Fibroblast of lung (primary cell): Measurements from ENCODE around the gene GTPBP1. TPM values are rescaled to one million over a fixed set of nuclear protein-coding genes. Genes with fewer than 3 reads are reported as not detected.

Experiments
- DNase-seq, 2 donors: peaks; one replicate each; pipeline versions ENCODE4 v3.0.0 to v3.0.0-alpha.2; 2010; ENCODE audit warnings: low read depth in 2 of 2
- H2AFZ ChIP-seq: 2 replicates; pipeline ENCODE4 v1.5.1; 2012; ENCODE audit warnings: low read length, control low read depth, inconsistent platforms
- H3K27ac ChIP-seq: 2 replicates; pipeline ENCODE4 v1.5.1; 2011; ENCODE audit warnings: low read length, control low read depth; ENCODE audit not compliant: insufficient read depth
- H3K27me3 ChIP-seq: 2 replicates; pipeline ENCODE4 v1.5.1; 2011; ENCODE audit warnings: mild to moderate bottlenecking, low read length; ENCODE audit not compliant: control insufficient read depth, insufficient read depth
- H3K36me3 ChIP-seq: 2 replicates; pipeline ENCODE4 v1.5.1; 2011; ENCODE audit warnings: low read length; ENCODE audit not compliant: control insufficient read depth, insufficient read depth
- H3K4me1 ChIP-seq: 2 replicates; pipeline ENCODE4 v1.5.1; 2011; ENCODE audit warnings: low read length; ENCODE audit not compliant: control insufficient read depth, insufficient read depth; ENCODE audit errors: extremely low read depth
- H3K4me2 ChIP-seq: 2 replicates; pipeline ENCODE4 v1.5.1; 2011; ENCODE audit warnings: low read length, control low read depth; ENCODE audit not compliant: insufficient read depth; ENCODE audit errors: extremely low read depth
- H3K4me3 ChIP-seq, 4 experiments: fragments of 200-600 bp in 1 of 4; sonication (generic) in 1 of 4; replicated peaks in 1 of 4; 2 replicates each; pipeline ENCODE4 v1.5.1; 2011 to 2016; ENCODE audit warnings: low read length in 4 of 4, low read depth in 3 of 4, mild to moderate bottlenecking in 3 of 4, control low read depth in 2 of 4, inconsistent platforms in 1 of 4, mixed read lengths in 1 of 4; ENCODE audit not compliant: insufficient read depth in 1 of 4; ENCODE audit errors: control extremely low read depth in 1 of 4
- H3K79me2 ChIP-seq: 2 replicates; pipeline ENCODE4 v1.5.1; 2012; ENCODE audit warnings: mild to moderate bottlenecking, low read length, inconsistent platforms; ENCODE audit not compliant: control insufficient read depth, insufficient read depth
- H3K9ac ChIP-seq: 2 replicates; pipeline ENCODE4 v1.5.1; 2011; ENCODE audit warnings: mild to moderate bottlenecking, low read length, control low read depth; ENCODE audit not compliant: insufficient read depth
- H3K9me3 ChIP-seq: 2 replicates; pipeline ENCODE4 v1.5.1; 2012; ENCODE audit warnings: low read depth, low read length; ENCODE audit not compliant: control insufficient read depth, insufficient read depth
- H4K20me1 ChIP-seq: 2 replicates; pipeline ENCODE4 v1.5.1; 2011; ENCODE audit warnings: low read length; ENCODE audit not compliant: control insufficient read depth, insufficient read depth; ENCODE audit errors: extremely low read depth
- CTCF ChIP-seq, 2 donors: IDR thresholded peaks in 1 of 2; conservative IDR thresholded peaks in 1 of 2; 1 replicate in 1 of 2; 2 replicates in 1 of 2; pipeline ENCODE4 v1.5.1; 2011 to 2012; ENCODE audit warnings: low read length in 2 of 2, control low read depth in 1 of 2, inconsistent platforms in 1 of 2, low read depth in 1 of 2, mild to moderate bottlenecking in 1 of 2
- EZH2 ChIP-seq: IDR thresholded peaks from 2 replicates; pipeline ENCODE4 v1.5.1; 2012; ENCODE audit warnings: low read length, control low read depth, mild to moderate bottlenecking; ENCODE audit errors: missing control alignments
- polyA plus RNA-seq, 2 donors: library from polyadenylated mRNA; depleted of rRNA in 1 of 2; stranded (reverse) in 1 of 2; unstranded in 1 of 2; fragments of >200 nt; gene quantifications; 2 replicates each; pipeline ENCODE4 v1.2.1, GENCODE V29; 2011 to 2012; ENCODE audit warnings: missing spikeins in 1 of 2
- total RNA-seq: library from RNA; depleted of rRNA; stranded (reverse); fragments of >200 nt; gene quantifications from 2 replicates; pipeline ENCODE4 v1.2.1, GENCODE V29; 2014

GTPBP1 gene
- total and polyA plus RNA-seq, 2 donors (not counting 1 experiment from before 2014, with no cell fraction given): 20.6 to 23.1 TPM

GRCh38 chr22:38774496-38775166, 68.9 kb downstream of the GTPBP1 start:
- Histone ChIP-seq H3K4me2 (no peak overlapping the region), H3K27ac (no peak overlapping the region), H3K4me3 (no peak overlapping the region), H3K27me3 (no peaks in the 10 kb centered on the region), H3K9me3 (no peaks in the 10 kb centered on the region), H3K36me3 (no peaks in the 10 kb centered on the region), H4K20me1 (no peaks in the 10 kb centered on the region), H3K79me2 (no peaks in the 10 kb centered on the region), H2AFZ (no peak overlapping the region), H3K9ac (no peak overlapping the region), H3K4me1 (no peaks in the 10 kb centered on the region)
- TF ChIP-seq CTCF (conservative IDR thresholded peaks at IDR 0.05 in 1 of 2, IDR thresholded peaks at IDR 0.05 in 1 of 2; ENCODE audit: low read depth in 1 of 2, low read length in 2 of 2) (no peak), EZH2 (no peak)
- no peak for DNase-seq

- Histone ChIP-seq H3K79me2 (no peaks in the 10 kb centered on the region), H3K9me3 (no peaks in the 10 kb centered on the region), H4K20me1 (no peaks in the 10 kb centered on the region), H3K27ac (no peak overlapping the region), H3K4me2 (no peak overlapping the region), H3K27me3 (no peaks in the 10 kb centered on the region), H3K9ac (no peak overlapping the region), H3K36me3 (peaks cover 2% of the 10 kb centered on the region), H3K4me1 (no peaks in the 10 kb centered on the region), H2AFZ (no peak overlapping the region), H3K4me3 (no peak overlapping the region)
- TF ChIP-seq CTCF (conservative IDR thresholded peaks at IDR 0.05 in 1 of 2, IDR thresholded peaks at IDR 0.05 in 1 of 2; ENCODE audit: low read depth in 1 of 2, low read length in 2 of 2) (no peak), EZH2 (no peak)
- DNase-seq: no peak
Observed at GRCh38 chr22:38775656-38776055, 69.9 kb downstream of the GTPBP1 start.

GRCh38 chr22:38776086-38776485, 70.3 kb downstream of the GTPBP1 start:
- Histone ChIP-seq H3K4me3 (no peak overlapping the region), H3K79me2 (no peaks in the 10 kb centered on the region), H3K27ac (no peak overlapping the region), H3K27me3 (no peaks in the 10 kb centered on the region), H3K4me1 (no peaks in the 10 kb centered on the region), H3K36me3 (peaks cover 2% of the 10 kb centered on the region), H2AFZ (no peak overlapping the region), H3K9me3 (no peaks in the 10 kb centered on the region), H3K9ac (no peak overlapping the region), H3K4me2 (no peak overlapping the region), H4K20me1 (no peaks in the 10 kb centered on the region)
- DNase-seq: no peak
- no peak for TF ChIP-seq CTCF (conservative IDR thresholded peaks at IDR 0.05 in 1 of 2, IDR thresholded peaks at IDR 0.05 in 1 of 2; ENCODE audit: low read depth in 1 of 2, low read length in 2 of 2)
- TF ChIP-seq EZH2: no peak
